SH-SY5Y (cell line): Measurements from ENCODE around the gene CCSER1.

Experiments
- GATA2 ChIP-seq: IDR thresholded peaks from 2 replicates; pipeline ENCODE4 v1.6.1; 2011; ENCODE audit warnings: mild to moderate bottlenecking, low read depth, low read length
- GATA3 ChIP-seq: IDR thresholded peaks from 2 replicates; pipeline ENCODE4 v1.6.1; 2011; ENCODE audit warnings: low read depth, mild to moderate bottlenecking, low read length, moderate library complexity

- TF ChIP-seq GATA3: no peak
- no peak for TF ChIP-seq GATA2
Observed at GRCh38 chr4:90186229-90186628, 59.0 kb downstream of the CCSER1 start.
